HG03108 (cell line): ENCODE measurements around the gene PKIG.

ENCODE experiments used
- ATAC-seq: cut with Tn5 transposase; IDR thresholded peaks from one replicate; pipeline ENCODE4 v1.9.1; 2021; ENCODE audit warnings: moderate library complexity; ENCODE audit not compliant: unreplicated experiment

Gene PKIG

GRCh38 chr20:44656448-44656847 lies 74.1 kb downstream of the PKIG start:
- ATAC-seq, result no peak

GRCh38 chr20:44657875-44658274 lies 75.5 kb downstream of the PKIG start:
- no peak for ATAC-seq

GRCh38 chr20:44658810-44659209 lies 76.4 kb downstream of the PKIG start:
- ATAC-seq, result no peak

- ATAC-seq, result no peak
These were observed 77.6 kb downstream of the PKIG start for GRCh38 chr20:44659931-44660330.

GRCh38 chr20:44660581-44660980 lies 78.2 kb downstream of the PKIG start:
- no peak for ATAC-seq

- no peak for ATAC-seq
These were observed 79.9 kb downstream of the PKIG start for GRCh38 chr20:44662261-44662660.

- ATAC-seq, result no peak
These were observed 81.8 kb downstream of the PKIG start for GRCh38 chr20:44664131-44664530.

- ATAC-seq, result no peak
These were observed 83.7 kb downstream of the PKIG start for GRCh38 chr20:44666066-44666465.
